Liver (tissue), 9 donors: ENCODE results near the gene RALGPS1. TPM values are rescaled to one million over a fixed set of nuclear protein-coding genes. Genes with fewer than 3 reads are reported as not detected.

Experiments
- DNase-seq: peaks from one replicate; pipeline ENCODE4 v3.0.0-alpha.2; 2017; ENCODE audit warnings: low spot score
- H3K27ac ChIP-seq, 2 donors: one replicate each; pipeline ENCODE4 v1.7.0; 2013; ENCODE audit warnings: inconsistent platforms in 2 of 2, low read length in 2 of 2, control low read depth in 1 of 2, low read depth in 1 of 2, mild to moderate bottlenecking in 1 of 2
- H3K27me3 ChIP-seq, 4 donors: one replicate each; pipeline versions ENCODE4 v1.6.1 to v1.7.0; 2013; ENCODE audit warnings: low read length in 3 of 4, inconsistent platforms in 1 of 4, mild to moderate bottlenecking in 1 of 4, moderate library complexity in 1 of 4; ENCODE audit not compliant: control insufficient read depth in 4 of 4, insufficient read depth in 4 of 4
- H3K36me3 ChIP-seq, 4 donors: one replicate each; pipeline versions ENCODE4 v1.6.1 to v1.7.0; 2013; ENCODE audit warnings: low read length in 3 of 4, mild to moderate bottlenecking in 3 of 4, low read depth in 1 of 4, moderate library complexity in 1 of 4; ENCODE audit not compliant: control insufficient read depth in 4 of 4, insufficient read depth in 3 of 4
- H3K4me1 ChIP-seq, 4 donors: one replicate each; pipeline versions ENCODE4 v1.6.1 to v1.7.0; 2013; ENCODE audit warnings: low read length in 3 of 4, mild to moderate bottlenecking in 3 of 4, moderate library complexity in 1 of 4; ENCODE audit not compliant: control insufficient read depth in 4 of 4, insufficient read depth in 4 of 4
- H3K4me3 ChIP-seq, 3 donors: one replicate each; pipeline versions ENCODE4 v1.6.1 to v1.7.0; 2013; ENCODE audit warnings: low read length in 3 of 3, control low read depth in 1 of 3, low read depth in 1 of 3, mild to moderate bottlenecking in 1 of 3
- H3K9ac ChIP-seq, 2 donors: one replicate each; pipeline ENCODE4 v1.7.0; 2013; ENCODE audit warnings: low read length in 2 of 2, mild to moderate bottlenecking in 2 of 2, moderate library complexity in 2 of 2, control low read depth in 1 of 2, low read depth in 1 of 2
- H3K9me3 ChIP-seq, 4 donors: one replicate each; pipeline versions ENCODE4 v1.6.1 to v1.7.0; 2013; ENCODE audit warnings: low read length in 3 of 4; ENCODE audit not compliant: control insufficient read depth in 4 of 4
- EGR1 ChIP-seq, 2 donors: IDR thresholded peaks; 2 replicates each; pipeline ENCODE4 v1.6.1; 2016 to 2018; ENCODE audit warnings: antibody characterized with exemption in 2 of 2, low read depth in 2 of 2
- FOXA1 ChIP-seq: IDR thresholded peaks from 2 replicates; pipeline ENCODE4 v1.6.1; 2016; ENCODE audit warnings: antibody characterized with exemption
- FOXA2 ChIP-seq: IDR thresholded peaks from 2 replicates; pipeline ENCODE4 v1.6.1; 2016; ENCODE audit warnings: antibody characterized with exemption
- GABPA ChIP-seq, 2 donors: IDR thresholded peaks in 1 of 2; conservative IDR thresholded peaks in 1 of 2; 2 replicates each; pipeline ENCODE4 v1.6.1; 2016; ENCODE audit warnings: antibody characterized with exemption in 2 of 2, mild to moderate bottlenecking in 1 of 2, moderate library complexity in 1 of 2
- HNF4A ChIP-seq, 2 donors: conservative IDR thresholded peaks; 2 replicates each; pipeline ENCODE4 v1.6.1; 2016; ENCODE audit warnings: antibody characterized with exemption in 2 of 2, mild to moderate bottlenecking in 2 of 2
- JUND ChIP-seq, 2 donors: IDR thresholded peaks; 2 replicates each; pipeline ENCODE4 v1.6.1; 2016; ENCODE audit warnings: antibody characterized with exemption in 2 of 2
- NR2F2 ChIP-seq: IDR thresholded peaks from 2 replicates; pipeline ENCODE4 v1.6.1; 2016; ENCODE audit warnings: antibody characterized with exemption
- RAD21 ChIP-seq, 2 donors: IDR thresholded peaks; 2 replicates each; pipeline ENCODE4 v1.6.1; 2016; ENCODE audit warnings: antibody characterized with exemption in 2 of 2, mild to moderate bottlenecking in 2 of 2
- SP1 ChIP-seq: IDR thresholded peaks from 2 replicates; pipeline ENCODE4 v1.6.1; 2018; ENCODE audit warnings: antibody characterized with exemption, mild to moderate bottlenecking
- WGBS: extraction: QIAGEN DNeasy Blood & Tissue Kit; methylation state at CpG from one replicate; pipeline ENCODE4 v1.1.7; 2013; 5-methylcytosine and 5-hydroxymethylcytosine counted together
- polyA plus RNA-seq, 2 donors: library from polyadenylated mRNA; stranded (reverse) in 1 of 2; unstranded in 1 of 2; fragments of 200-250 nt in 1 of 2; fragments of >200 nt in 1 of 2; fragmentation: Nextera tagmentation in 1 of 2; extraction: Ambion mirVana in 1 of 2; gene quantifications; one replicate each; pipeline versions ENCODE4 v1.2.1 to v1.2.3, GENCODE V29; 2013 to 2015
- total RNA-seq, 2 donors: library from RNA; depleted of rRNA; stranded (reverse); fragments of >200 nt; gene quantifications; one replicate each; pipeline ENCODE4 v1.2.3, GENCODE V29; 2014
- TF ChIP-seq, protein P1 (sequence below): IDR thresholded peaks from 2 replicates; pipeline ENCODE4 v1.6.1; 2016; ENCODE audit warnings: antibody characterized with exemption
- TF ChIP-seq, protein P2 (sequence below): IDR thresholded peaks from 2 replicates; pipeline ENCODE4 v1.6.1; 2016; ENCODE audit warnings: antibody characterized with exemption
- TF ChIP-seq, protein P3 (sequence below): IDR thresholded peaks from 2 replicates; pipeline ENCODE4 v1.6.1; 2016; ENCODE audit warnings: antibody characterized with exemption
- TF ChIP-seq, protein P4 (sequence below): fragments of 150-350 bp; IDR thresholded peaks from 2 replicates; pipeline ENCODE4 v1.5.1; 2017; ENCODE audit warnings: improper control_type of control experiment, low read depth, low read length; ENCODE audit not compliant: missing input control
- TF ChIP-seq, protein P5 (sequence below): IDR thresholded peaks from 2 replicates; pipeline ENCODE4 v1.6.1; 2016; ENCODE audit warnings: antibody characterized with exemption, mild to moderate bottlenecking
- donor health status: healthy.
- donor health status: healthy.
- donor health status: healthy.
- donor health status: healthy.
- donor health status: healthy.

Gene RALGPS1
- total and polyA plus RNA-seq, 4 donors, result 1.4 to 2.7 (median 2.0) TPM

DNA sequence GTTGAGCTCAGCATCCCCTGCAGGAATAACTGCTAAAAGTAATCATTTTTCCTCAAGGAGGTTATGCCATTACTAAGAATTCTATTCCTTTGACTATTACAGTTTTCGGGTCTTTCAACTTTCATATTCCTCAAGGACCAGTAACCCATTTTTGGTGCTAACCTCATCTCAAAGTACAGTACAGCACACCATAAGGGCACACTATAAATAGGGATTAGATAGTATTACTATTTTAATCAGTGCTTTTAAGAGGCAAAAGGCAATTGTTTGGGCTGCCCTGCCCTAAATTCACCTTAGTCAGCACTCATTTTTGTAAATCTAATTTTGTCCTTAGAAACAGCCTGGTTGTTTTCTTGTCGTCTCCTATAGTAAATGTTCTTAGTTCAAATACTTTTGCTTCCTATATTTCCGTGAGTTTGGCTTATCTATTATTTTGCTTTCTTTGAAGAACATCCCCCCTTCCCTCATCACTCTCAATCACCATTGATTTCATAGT is 336.4 kb downstream of the RALGPS1 start:
- no peaks in the 10 kb centered on the region for H3K36me3 ChIP-seq
- H3K9me3 ChIP-seq, result no peaks in the 10 kb centered on the region
- H3K27me3 ChIP-seq, result no peaks in the 10 kb centered on the region
- no peak for DNase-seq
- H3K9ac ChIP-seq, result no peak overlapping the region
- WGBS, result 84% methylated on average over 3 of the region's 3 CpGs
- TF ChIP-seq, protein P1, sequence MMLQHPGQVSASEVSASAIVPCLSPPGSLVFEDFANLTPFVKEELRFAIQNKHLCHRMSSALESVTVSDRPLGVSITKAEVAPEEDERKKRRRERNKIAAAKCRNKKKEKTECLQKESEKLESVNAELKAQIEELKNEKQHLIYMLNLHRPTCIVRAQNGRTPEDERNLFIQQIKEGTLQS, result no peak
- TF ChIP-seq, protein P2, sequence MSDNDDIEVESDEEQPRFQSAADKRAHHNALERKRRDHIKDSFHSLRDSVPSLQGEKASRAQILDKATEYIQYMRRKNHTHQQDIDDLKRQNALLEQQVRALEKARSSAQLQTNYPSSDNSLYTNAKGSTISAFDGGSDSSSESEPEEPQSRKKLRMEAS, result no peak
- TF ChIP-seq GABPA (IDR thresholded peaks at IDR 0.05 in 1 of 2, conservative IDR thresholded peaks at IDR 0.05 in 1 of 2) (no peak), RAD21 (IDR thresholded peaks at IDR 0.05) (no peak), HNF4A (conservative IDR thresholded peaks at IDR 0.05) (no peak), JUND (IDR thresholded peaks at IDR 0.05) (no peak), NR2F2 (no peak), SP1 (no peak), EGR1 (IDR thresholded peaks at IDR 0.05; ENCODE audit: low read depth in 2 of 2) (no peak), FOXA1 (no peak), FOXA2 (no peak)
- TF ChIP-seq, protein P3, sequence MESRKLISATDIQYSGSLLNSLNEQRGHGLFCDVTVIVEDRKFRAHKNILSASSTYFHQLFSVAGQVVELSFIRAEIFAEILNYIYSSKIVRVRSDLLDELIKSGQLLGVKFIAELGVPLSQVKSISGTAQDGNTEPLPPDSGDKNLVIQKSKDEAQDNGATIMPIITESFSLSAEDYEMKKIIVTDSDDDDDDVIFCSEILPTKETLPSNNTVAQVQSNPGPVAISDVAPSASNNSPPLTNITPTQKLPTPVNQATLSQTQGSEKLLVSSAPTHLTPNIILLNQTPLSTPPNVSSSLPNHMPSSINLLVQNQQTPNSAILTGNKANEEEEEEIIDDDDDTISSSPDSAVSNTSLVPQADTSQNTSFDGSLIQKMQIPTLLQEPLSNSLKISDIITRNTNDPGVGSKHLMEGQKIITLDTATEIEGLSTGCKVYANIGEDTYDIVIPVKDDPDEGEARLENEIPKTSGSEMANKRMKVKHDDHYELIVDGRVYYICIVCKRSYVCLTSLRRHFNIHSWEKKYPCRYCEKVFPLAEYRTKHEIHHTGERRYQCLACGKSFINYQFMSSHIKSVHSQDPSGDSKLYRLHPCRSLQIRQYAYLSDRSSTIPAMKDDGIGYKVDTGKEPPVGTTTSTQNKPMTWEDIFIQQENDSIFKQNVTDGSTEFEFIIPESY, result no peak
- TF ChIP-seq, protein P4, sequence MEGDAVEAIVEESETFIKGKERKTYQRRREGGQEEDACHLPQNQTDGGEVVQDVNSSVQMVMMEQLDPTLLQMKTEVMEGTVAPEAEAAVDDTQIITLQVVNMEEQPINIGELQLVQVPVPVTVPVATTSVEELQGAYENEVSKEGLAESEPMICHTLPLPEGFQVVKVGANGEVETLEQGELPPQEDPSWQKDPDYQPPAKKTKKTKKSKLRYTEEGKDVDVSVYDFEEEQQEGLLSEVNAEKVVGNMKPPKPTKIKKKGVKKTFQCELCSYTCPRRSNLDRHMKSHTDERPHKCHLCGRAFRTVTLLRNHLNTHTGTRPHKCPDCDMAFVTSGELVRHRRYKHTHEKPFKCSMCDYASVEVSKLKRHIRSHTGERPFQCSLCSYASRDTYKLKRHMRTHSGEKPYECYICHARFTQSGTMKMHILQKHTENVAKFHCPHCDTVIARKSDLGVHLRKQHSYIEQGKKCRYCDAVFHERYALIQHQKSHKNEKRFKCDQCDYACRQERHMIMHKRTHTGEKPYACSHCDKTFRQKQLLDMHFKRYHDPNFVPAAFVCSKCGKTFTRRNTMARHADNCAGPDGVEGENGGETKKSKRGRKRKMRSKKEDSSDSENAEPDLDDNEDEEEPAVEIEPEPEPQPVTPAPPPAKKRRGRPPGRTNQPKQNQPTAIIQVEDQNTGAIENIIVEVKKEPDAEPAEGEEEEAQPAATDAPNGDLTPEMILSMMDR, result no peak
- no peak overlapping the region for H3K4me3 ChIP-seq
- H3K27ac ChIP-seq, result no peak overlapping the region
- H3K4me1 ChIP-seq, result peaks cover 0 to 11% (median 1%) of the 10 kb centered on the region in 4 donors

DNA sequence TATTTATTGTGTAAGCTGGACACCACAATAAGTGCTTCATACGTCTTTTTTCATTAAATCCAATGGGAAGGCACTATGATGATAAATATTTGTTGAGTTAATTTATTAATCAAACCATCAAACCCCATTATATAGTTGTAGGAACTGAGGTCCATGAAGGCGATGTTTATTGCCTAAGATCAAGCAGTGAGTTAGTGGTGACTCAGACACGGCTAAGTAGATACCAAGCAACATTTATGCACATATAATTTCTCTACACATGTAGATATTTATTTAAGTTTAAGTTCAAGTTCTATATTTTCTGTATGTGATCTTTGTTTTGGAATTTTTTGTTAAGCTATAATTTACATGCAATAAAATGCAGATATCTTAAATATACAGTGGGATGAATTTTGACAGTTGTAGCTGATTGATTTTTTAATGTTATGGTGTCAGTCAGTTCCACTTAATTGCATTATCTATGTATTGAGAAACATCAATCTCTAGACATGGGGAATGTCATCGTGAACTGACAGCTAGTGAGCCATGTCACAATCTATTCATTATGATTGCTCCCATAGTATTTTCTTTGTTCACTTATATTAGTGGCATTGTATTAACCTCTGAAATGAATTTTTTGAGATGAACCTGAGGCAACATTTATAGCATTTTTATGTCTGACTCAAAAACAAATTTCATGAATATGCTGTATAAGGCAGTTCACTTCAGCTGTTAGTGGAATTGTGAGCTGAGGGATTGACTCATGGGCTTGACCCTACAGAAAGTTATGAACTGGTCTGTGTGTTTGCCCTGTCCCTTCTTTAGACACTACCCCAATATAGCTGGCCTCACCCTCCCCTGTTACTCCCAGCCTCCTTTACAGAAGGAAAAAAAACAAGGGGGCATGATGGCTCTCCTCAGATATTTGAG is 338.1 kb downstream of the RALGPS1 start:
- WGBS, result 91% methylated on average over 4 of the region's 4 CpGs
- TF ChIP-seq, protein P5, sequence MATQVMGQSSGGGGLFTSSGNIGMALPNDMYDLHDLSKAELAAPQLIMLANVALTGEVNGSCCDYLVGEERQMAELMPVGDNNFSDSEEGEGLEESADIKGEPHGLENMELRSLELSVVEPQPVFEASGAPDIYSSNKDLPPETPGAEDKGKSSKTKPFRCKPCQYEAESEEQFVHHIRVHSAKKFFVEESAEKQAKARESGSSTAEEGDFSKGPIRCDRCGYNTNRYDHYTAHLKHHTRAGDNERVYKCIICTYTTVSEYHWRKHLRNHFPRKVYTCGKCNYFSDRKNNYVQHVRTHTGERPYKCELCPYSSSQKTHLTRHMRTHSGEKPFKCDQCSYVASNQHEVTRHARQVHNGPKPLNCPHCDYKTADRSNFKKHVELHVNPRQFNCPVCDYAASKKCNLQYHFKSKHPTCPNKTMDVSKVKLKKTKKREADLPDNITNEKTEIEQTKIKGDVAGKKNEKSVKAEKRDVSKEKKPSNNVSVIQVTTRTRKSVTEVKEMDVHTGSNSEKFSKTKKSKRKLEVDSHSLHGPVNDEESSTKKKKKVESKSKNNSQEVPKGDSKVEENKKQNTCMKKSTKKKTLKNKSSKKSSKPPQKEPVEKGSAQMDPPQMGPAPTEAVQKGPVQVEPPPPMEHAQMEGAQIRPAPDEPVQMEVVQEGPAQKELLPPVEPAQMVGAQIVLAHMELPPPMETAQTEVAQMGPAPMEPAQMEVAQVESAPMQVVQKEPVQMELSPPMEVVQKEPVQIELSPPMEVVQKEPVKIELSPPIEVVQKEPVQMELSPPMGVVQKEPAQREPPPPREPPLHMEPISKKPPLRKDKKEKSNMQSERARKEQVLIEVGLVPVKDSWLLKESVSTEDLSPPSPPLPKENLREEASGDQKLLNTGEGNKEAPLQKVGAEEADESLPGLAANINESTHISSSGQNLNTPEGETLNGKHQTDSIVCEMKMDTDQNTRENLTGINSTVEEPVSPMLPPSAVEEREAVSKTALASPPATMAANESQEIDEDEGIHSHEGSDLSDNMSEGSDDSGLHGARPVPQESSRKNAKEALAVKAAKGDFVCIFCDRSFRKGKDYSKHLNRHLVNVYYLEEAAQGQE, result no peak
- Histone ChIP-seq H3K4me3 (no peak overlapping the region), H3K36me3 (no peaks in the 10 kb centered on the region), H3K27me3 (no peaks in the 10 kb centered on the region), H3K27ac (no peak overlapping the region), H3K9ac (no peak overlapping the region), H3K9me3 (no peaks in the 10 kb centered on the region), H3K4me1 (peaks cover 0 to 3% (median 0%) of the 10 kb centered on the region in 4 donors)
- DNase-seq, result no peak
